Body of pancreas (tissue), 4 donors: ENCODE results near the gene SERPINE3. TPM values are rescaled to one million over a fixed set of nuclear protein-coding genes. Genes with fewer than 3 reads are reported as not detected.

Experiments used
- ATAC-seq: fragments of 150-250 bp; one replicate; pipeline ENCODE4 v1.9.1; 2016
- DNase-seq, 4 donors: peaks; one replicate each; pipeline ENCODE4 v3.0.0-alpha.2; 2019
- H3K27ac ChIP-seq, 4 donors: fragments of 200-600 bp; sonication (generic); 1 replicate in 3 of 4; 2 replicates in 1 of 4; pipeline versions ENCODE4 v1.5.1 to v1.6.1; 2016 to 2019; ENCODE audit warnings: mild to moderate bottlenecking in 1 of 4, mixed read lengths in 1 of 4, moderate library complexity in 1 of 4
- H3K27me3 ChIP-seq, 2 donors: fragments of 200-600 bp; sonication (generic); one replicate each; pipeline ENCODE4 v1.6.0; 2016; ENCODE audit warnings: mild to moderate bottlenecking in 1 of 2
- H3K36me3 ChIP-seq, 2 donors: fragments of 200-600 bp; sonication (generic); replicated peaks in 1 of 2; 2 replicates each; pipeline ENCODE4 v1.5.1; 2016; ENCODE audit warnings: low read depth in 2 of 2; ENCODE audit not compliant: insufficient read depth in 1 of 2
- H3K4me1 ChIP-seq: fragments of 200-600 bp; sonication (generic); one replicate; pipeline ENCODE4 v1.6.0; 2016
- H3K4me3 ChIP-seq, 2 donors: fragments of 200-600 bp; sonication (generic); 1 replicate in 1 of 2; 2 replicates in 1 of 2; pipeline ENCODE4 v1.5.1; 2016 to 2019
- H3K9me3 ChIP-seq, 3 donors: fragments of 200-600 bp; sonication (generic); 1 replicate in 2 of 3; 2 replicates in 1 of 3; pipeline ENCODE4 v1.5.1; 2016
- CTCF ChIP-seq, 7 experiments: fragments of 450-650 bp in 4 of 7; fragments of 200-600 bp in 3 of 7; sonication (generic) in 3 of 7; IDR thresholded peaks; one replicate each; pipeline ENCODE4 v1.5.1; 2016 to 2019; ENCODE audit warnings: antibody characterized with exemption in 7 of 7
- POLR2A ChIP-seq, 3 donors: fragments of 450-650 bp; IDR thresholded peaks; one replicate each; pipeline ENCODE4 v1.6.1; 2016; ENCODE audit warnings: antibody characterized with exemption in 3 of 3, mild to moderate bottlenecking in 2 of 3
- WGBS, 2 donors: methylation state at CpG; one replicate each; pipeline ENCODE4 v1.1.5; 2017; 5-methylcytosine and 5-hydroxymethylcytosine counted together
- intact Hi-C: fragments of 100-400 bp; cut with DNase I; formaldehyde crosslinking; loops from one replicate; pipeline ENCODE4 v1.15.1; 2023
- total RNA-seq, 2 donors: library from RNA; depleted of rRNA; stranded (reverse); fragments of >200 nt; gene quantifications; one replicate each; pipeline ENCODE4 v1.1.0, GENCODE V29; 2016

The SERPINE3 gene
- total RNA-seq, 2 donors from 2014 or later, result not detected

GRCh38 chr13:51333826-51334225, 5.7 kb upstream of the SERPINE3 start:
- Histone ChIP-seq H3K36me3 (no peaks in the 10 kb centered on the region), H3K27ac (no peak overlapping the region), H3K4me1 (peaks cover 9% of the 10 kb centered on the region), H3K4me3 (no peak overlapping the region), H3K9me3 (no peaks in the 10 kb centered on the region), H3K27me3 (no peaks in the 10 kb centered on the region)
- TF ChIP-seq POLR2A (IDR thresholded peaks at IDR 0.05), result no peak
- no peak for TF ChIP-seq CTCF (IDR thresholded peaks at IDR 0.05)
- no peak for DNase-seq
- intact Hi-C loops, result no loop called here
- ATAC-seq, result no peak

GRCh38 chr13:51336746-51337145, 2.7 kb upstream of the SERPINE3 start:
- H3K27ac ChIP-seq, result no peak overlapping the region
- H3K4me1 ChIP-seq, result peaks cover 9% of the 10 kb centered on the region
- peak; percentile 81 for ATAC-seq
- H3K9me3 ChIP-seq, result no peaks in the 10 kb centered on the region
- no peaks in the 10 kb centered on the region for H3K36me3 ChIP-seq
- H3K4me3 ChIP-seq, result no peak overlapping the region
- intact Hi-C loops, result no loop called here
- TF ChIP-seq CTCF (IDR thresholded peaks at IDR 0.05) (no peak), POLR2A (IDR thresholded peaks at IDR 0.05) (no peak)
- 29% methylated on average over 5 of the region's 5 CpGs for WGBS, 2 donors
- H3K27me3 ChIP-seq, result no peaks in the 10 kb centered on the region
- DNase-seq, result peak; percentile 57 to 79 (median 61)

DNA sequence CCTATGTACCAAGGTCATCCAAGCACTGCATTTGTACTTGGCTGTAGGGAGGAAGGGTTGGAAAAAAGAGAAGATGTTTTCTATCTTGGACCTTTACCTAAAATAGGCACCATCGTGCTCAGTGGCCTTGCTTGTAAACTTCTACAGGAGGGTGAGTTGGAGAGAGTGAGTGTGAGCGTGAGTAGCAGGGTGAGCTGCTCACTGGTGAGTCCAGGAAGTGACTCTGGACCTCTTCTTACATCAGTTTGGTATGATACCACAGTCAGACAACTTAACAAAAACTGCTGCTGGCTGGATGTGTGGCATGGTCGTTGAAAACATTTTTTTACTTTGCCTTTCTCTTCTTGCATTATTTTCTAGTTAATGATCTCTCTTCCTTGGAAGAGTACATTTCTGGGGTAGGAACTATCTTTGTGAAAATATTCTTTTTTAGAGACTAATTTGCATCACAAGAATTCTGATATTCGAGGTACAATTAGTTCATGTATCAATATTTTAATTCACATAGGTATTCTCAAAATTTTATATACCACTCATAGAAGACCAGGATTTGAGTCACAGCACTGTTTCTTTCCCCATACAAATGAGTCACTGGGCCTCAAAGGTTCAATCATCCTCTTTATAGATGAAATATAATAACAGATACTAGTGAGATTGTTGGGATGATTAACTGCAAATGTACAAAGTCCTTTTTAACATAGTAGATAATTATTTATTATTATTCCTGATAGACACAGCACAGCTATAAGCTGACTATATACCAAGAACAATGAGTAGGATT, 651 bp downstream of the SERPINE3 start:
- Histone ChIP-seq H3K9me3 (no peaks in the 10 kb centered on the region), H3K27ac (no peak overlapping the region), H3K4me3 (no peak overlapping the region), H3K36me3 (no peaks in the 10 kb centered on the region), H3K4me1 (peaks cover 9% of the 10 kb centered on the region), H3K27me3 (no peaks in the 10 kb centered on the region)
- WGBS, 2 donors, result 67 to 75% methylated on average over 4 of the region's 4 CpGs
- intact Hi-C loops, result no loop called here
- ATAC-seq (no peak), DNase-seq (no peak)
- TF ChIP-seq CTCF (IDR thresholded peaks at IDR 0.05) (no peak), POLR2A (IDR thresholded peaks at IDR 0.05) (no peak)

DNA sequence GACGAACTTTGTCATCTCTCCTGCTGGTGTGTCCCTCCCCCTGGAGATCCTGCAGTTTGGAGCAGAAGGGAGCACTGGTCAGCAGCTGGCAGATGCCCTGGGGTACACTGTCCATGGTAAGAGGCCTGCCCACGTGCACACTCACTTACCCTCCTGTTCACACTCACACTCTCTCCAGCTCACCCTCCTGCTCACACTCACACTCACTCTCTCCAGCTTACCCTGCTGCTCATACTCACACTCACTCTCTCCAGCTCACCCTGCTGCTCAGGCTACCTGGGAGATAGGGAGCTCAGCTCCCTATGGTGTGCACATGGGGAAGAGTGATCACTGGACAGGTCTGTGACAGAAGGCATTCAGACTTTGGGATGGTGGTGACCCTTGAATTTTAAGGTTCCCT, 1.7 kb downstream of the SERPINE3 start:
- no peaks in the 10 kb centered on the region for H3K27me3 ChIP-seq
- H3K4me3 ChIP-seq, result no peak overlapping the region
- H3K4me1 ChIP-seq, result peaks cover 9% of the 10 kb centered on the region
- intact Hi-C loops, result no loop called here
- H3K36me3 ChIP-seq, result no peaks in the 10 kb centered on the region
- 78 to 82% methylated on average over 2 of the region's 2 CpGs for WGBS, 2 donors
- no peak overlapping the region for H3K27ac ChIP-seq
- no peaks in the 10 kb centered on the region for H3K9me3 ChIP-seq
- no peak for TF ChIP-seq POLR2A (IDR thresholded peaks at IDR 0.05)
- no peak for TF ChIP-seq CTCF (IDR thresholded peaks at IDR 0.05)
- ATAC-seq, result no peak
- DNase-seq, result no peak

- WGBS, 2 donors, result 95% methylated on average over 4 of the region's 4 CpGs
- no peak for ATAC-seq
- H3K36me3 ChIP-seq, result no peaks in the 10 kb centered on the region
- no peaks in the 10 kb centered on the region for H3K9me3 ChIP-seq
- no peak for DNase-seq
- H3K27me3 ChIP-seq, result no peaks in the 10 kb centered on the region
- no peak for TF ChIP-seq CTCF (IDR thresholded peaks at IDR 0.05)
- no peak for TF ChIP-seq POLR2A (IDR thresholded peaks at IDR 0.05)
- no peak overlapping the region for H3K4me3 ChIP-seq
- intact Hi-C loops, result no loop called here
- H3K4me1 ChIP-seq, result peaks cover 5% of the 10 kb centered on the region
- no peak overlapping the region for H3K27ac ChIP-seq
Observed at GRCh38 chr13:51341791-51342190, 2.3 kb downstream of the SERPINE3 start.
